Lower leg skin (tissue), 4 donors: ENCODE results near the gene LDLRAD3. TPM values are rescaled to one million over a fixed set of nuclear protein-coding genes. Genes with fewer than 3 reads are reported as not detected.
A peak's percentile ranks its signal among the peaks of the same experiment; 100 is the strongest.

Experiments
- DNase-seq, 2 donors: peaks; one replicate each; pipeline ENCODE4 v3.0.0-alpha.2; 2019; ENCODE audit warnings: low spot score in 2 of 2
- H3K4me3 ChIP-seq: fragments of 200-600 bp; sonication (generic); 2 replicates; pipeline ENCODE4 v1.5.1; 2017; ENCODE audit warnings: mild to moderate bottlenecking, low read depth; ENCODE audit not compliant: poor library complexity, severe bottlenecking
- CTCF ChIP-seq, 3 donors: fragments of 450-650 bp; IDR thresholded peaks; one replicate each; pipeline ENCODE4 v1.5.1; 2016; ENCODE audit warnings: antibody characterized with exemption in 3 of 3, mild to moderate bottlenecking in 3 of 3, moderate library complexity in 2 of 3
- POLR2A ChIP-seq, 2 donors: fragments of 450-650 bp; IDR thresholded peaks; one replicate each; pipeline ENCODE4 v1.6.1; 2016 to 2017; ENCODE audit warnings: antibody characterized with exemption in 2 of 2, mild to moderate bottlenecking in 1 of 2, moderate library complexity in 1 of 2
- WGBS, 2 donors: methylation state at CpG; one replicate each; pipeline ENCODE4 v1.1.5; 2018; 5-methylcytosine and 5-hydroxymethylcytosine counted together
- intact Hi-C: fragments of 100-400 bp; cut with DNase I; formaldehyde crosslinking; loops from one replicate; pipeline ENCODE4 v1.15.0; 2023; ENCODE audit warnings: low total_unique reads
- total RNA-seq, 4 donors: library from RNA; depleted of rRNA; stranded (reverse); fragments of >200 nt; gene quantifications; one replicate each; pipeline ENCODE4 v1.1.0, GENCODE V29; 2016

The LDLRAD3 gene
- total RNA-seq, 4 donors from 2014 or later = 18.6 to 42.6 (median 25.5) TPM

GRCh38 chr11:36149538-36150242 is 205.8 kb downstream of the LDLRAD3 start:
- intact Hi-C loops = no loop called here
- peak; percentile 85 to 87 for DNase-seq
- no peak overlapping the region for H3K4me3 ChIP-seq

GRCh38 chr11:36150986-36151385 is 207.1 kb downstream of the LDLRAD3 start:
- WGBS, 2 donors = 91 to 94% methylated on average over 4 of the region's 4 CpGs
- DNase-seq = no peak
- TF ChIP-seq POLR2A (IDR thresholded peaks at IDR 0.05) (no peak), CTCF (IDR thresholded peaks at IDR 0.05) (no peak)
- H3K4me3 ChIP-seq = no peak overlapping the region
- intact Hi-C loops = no loop called here

More at GRCh38 chr11:36149538-36150242, 205.8 kb downstream of the LDLRAD3 start:
- TF ChIP-seq CTCF (IDR thresholded peaks at IDR 0.05) (no peak), POLR2A (IDR thresholded peaks at IDR 0.05) (no peak)
- WGBS, 2 donors = 35 to 41% methylated on average over 8 of the region's 8 CpGs

- 91 to 92% methylated on average over 7 of the region's 7 CpGs for WGBS, 2 donors
- no peak for DNase-seq
- no peak for TF ChIP-seq CTCF (IDR thresholded peaks at IDR 0.05)
- TF ChIP-seq POLR2A (IDR thresholded peaks at IDR 0.05) = no peak
- H3K4me3 ChIP-seq = no peak overlapping the region
- intact Hi-C loops = no loop called here
Measured at GRCh38 chr11:36151933-36152580, 208.2 kb downstream of the LDLRAD3 start.

- no peak for DNase-seq
- no peak overlapping the region for H3K4me3 ChIP-seq
- WGBS, 2 donors = 96 to 97% methylated on average over 2 of the region's 2 CpGs
- intact Hi-C loops = no loop called here
- no peak for TF ChIP-seq POLR2A (IDR thresholded peaks at IDR 0.05)
- TF ChIP-seq CTCF (IDR thresholded peaks at IDR 0.05) = no peak
Measured at GRCh38 chr11:36153551-36153950, 209.7 kb downstream of the LDLRAD3 start.

GRCh38 chr11:36155124-36155561 is 211.3 kb downstream of the LDLRAD3 start:
- 59 to 61% methylated on average over 8 of the region's 8 CpGs for WGBS, 2 donors
- TF ChIP-seq CTCF (IDR thresholded peaks at IDR 0.05) (no peak), POLR2A (IDR thresholded peaks at IDR 0.05) (no peak)
- intact Hi-C loops = no loop called here
- no peak for DNase-seq
- H3K4me3 ChIP-seq = no peak overlapping the region
